Spleen (tissue), 11 donors: Measurements from ENCODE around the gene KLF2. TPM values are rescaled to one million over a fixed set of nuclear protein-coding genes. Genes with fewer than 3 reads are reported as not detected.
A peak's percentile ranks its signal among the peaks of the same experiment; 100 is the strongest.

ENCODE experiments used
- DNase-seq: peaks from one replicate; pipeline ENCODE4 v3.0.0-alpha.2; 2020
- H3K27ac ChIP-seq, 8 donors: fragments of 200-600 bp; sonication (generic) in 7 of 8; 1 replicate in 4 of 8; 2 replicates in 4 of 8; pipeline versions ENCODE4 v1.5.0 to v1.8.0; 2016 to 2021; ENCODE audit warnings: inconsistent platforms in 4 of 8, mild to moderate bottlenecking in 4 of 8, moderate library complexity in 1 of 8
- H3K27me3 ChIP-seq, 7 donors: fragments of 200-600 bp; sonication (generic) in 6 of 7; replicated peaks in 1 of 7; 1 replicate in 4 of 7; 2 replicates in 3 of 7; pipeline versions ENCODE4 v1.5.0 to v1.8.0; 2016 to 2021; ENCODE audit warnings: inconsistent platforms in 3 of 7, mild to moderate bottlenecking in 1 of 7
- H3K36me3 ChIP-seq, 6 donors: fragments of 200-600 bp; sonication (generic) in 5 of 6; 1 replicate in 4 of 6; 2 replicates in 2 of 6; pipeline versions ENCODE4 v1.5.0 to v1.8.0; 2016 to 2021; ENCODE audit warnings: inconsistent platforms in 2 of 6
- H3K4me1 ChIP-seq, 6 donors: fragments of 200-600 bp; sonication (generic) in 5 of 6; 1 replicate in 3 of 6; 2 replicates in 3 of 6; pipeline versions ENCODE4 v1.5.0 to v1.8.0; 2016 to 2021; ENCODE audit warnings: inconsistent platforms in 3 of 6
- H3K4me3 ChIP-seq, 8 donors: fragments of 200-600 bp; sonication (generic) in 7 of 8; 1 replicate in 4 of 8; 2 replicates in 4 of 8; pipeline versions ENCODE4 v1.5.0 to v1.8.0; 2016 to 2021; ENCODE audit warnings: inconsistent platforms in 4 of 8, mild to moderate bottlenecking in 4 of 8, moderate library complexity in 2 of 8
- H3K9me3 ChIP-seq, 8 donors: fragments of 200-600 bp; sonication (generic) in 7 of 8; 1 replicate in 4 of 8; 2 replicates in 4 of 8; pipeline versions ENCODE4 v1.5.0 to v1.8.0; 2016 to 2021; ENCODE audit warnings: inconsistent platforms in 4 of 8
- POLR2A ChIP-seq, 3 donors: fragments of 450-650 bp; IDR thresholded peaks; one replicate each; pipeline ENCODE4 v1.5.1; 2017; ENCODE audit warnings: antibody characterized with exemption in 3 of 3, mild to moderate bottlenecking in 1 of 3
- POLR2AphosphoS5 ChIP-seq, 3 donors: sonication (generic); formaldehyde crosslinking; IDR thresholded peaks; one replicate each; pipeline ENCODE4 v1.5.1; 2017; ENCODE audit warnings: antibody characterized with exemption in 3 of 3
- WGBS, 5 donors: extraction: QIAGEN DNeasy Blood & Tissue Kit in 3 of 5; methylation state at CpG; one replicate each; pipeline versions ENCODE4 v1.1.5 to v1.1.7; 2013 to 2018; 5-methylcytosine and 5-hydroxymethylcytosine counted together
- intact Hi-C: fragments of 100-400 bp; cut with DNase I; formaldehyde crosslinking; loops from one replicate; pipeline ENCODE4 v1.15.0; 2023; ENCODE audit warnings: low total_unique reads
- polyA plus RNA-seq, 3 donors: library from polyadenylated mRNA; stranded (reverse); fragments of 200-250 nt; gene quantifications; one replicate each; pipeline ENCODE4 v1.2.1, GENCODE V29; 2013
- total RNA-seq, 7 donors: library from RNA; depleted of rRNA in 3 of 7; stranded (reverse); fragments of >200 nt in 3 of 7; fragmentation: NEBNext Ultra II Directional in 4 of 7; extraction: Animal tissue kit (Norgen Biotek cat#: 25700) in 4 of 7; gene quantifications; one replicate each; pipeline versions ENCODE4 v1.1.0 to v1.2.1, GENCODE V29; 2016 to 2021
- TF ChIP-seq, protein P1 (sequence below), 11 experiments: fragments of 200-600 bp in 7 of 11; fragments of 450-650 bp in 4 of 11; sonication (generic) in 4 of 11; IDR thresholded peaks in 8 of 11; conservative IDR thresholded peaks in 3 of 11; 1 replicate in 7 of 11; 2 replicates in 4 of 11; pipeline versions ENCODE4 v1.4.0 to v1.8.0; 2016 to 2021; ENCODE audit warnings: antibody characterized with exemption in 11 of 11, inconsistent platforms in 4 of 11, mild to moderate bottlenecking in 1 of 11
- donor health status: healthy with polysubstance abuse.
- donor health status: DM: no; HTN: no; CAD: no; lungs with moderate emphysema.
- donor health status: DM: no; HTN: no; CAD: no.
- donor health status: Bipolar disorder and iron deficiency.
- donor health status: healthy.
- donor health status: DM: no; HTN: no; CAD: no.
- donor health status: DM: yes; HTN: yes; CAD: no.

The KLF2 gene
- total and polyA plus RNA-seq, 10 donors = 9.7 to 179 (median 105) TPM

DNA sequence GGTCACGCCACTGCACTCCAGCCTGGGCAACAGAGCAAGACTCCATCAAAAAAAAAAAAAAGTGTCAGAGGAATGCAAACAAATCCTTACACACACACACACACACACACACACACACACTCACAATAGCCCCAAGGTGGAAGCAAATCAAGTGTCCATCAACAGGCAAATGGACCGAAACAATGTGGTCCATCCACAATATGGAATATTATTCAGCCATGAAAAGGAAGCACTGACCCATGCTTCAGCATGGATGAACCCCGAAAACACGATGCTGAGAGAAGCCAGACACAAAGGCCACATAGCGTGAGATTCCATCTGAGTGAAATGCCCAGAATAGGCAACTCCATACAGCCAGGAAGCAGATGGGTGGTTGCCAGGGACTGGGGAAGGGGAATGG, 16.5 kb upstream of the KLF2 start:
- Histone ChIP-seq H3K27ac (no peak overlapping the region), H3K36me3 (no peaks in the 10 kb centered on the region), H3K4me3 (no peak overlapping the region), H3K4me1 (peaks cover 0 to 13% (median under 1%) of the 10 kb centered on the region in 6 donors), H3K27me3 (no peaks in the 10 kb centered on the region), H3K9me3 (no peaks in the 10 kb centered on the region)
- intact Hi-C loops = no loop called here
- 93 to 99% (median 98%) methylated on average over 5 of the region's 5 CpGs for WGBS, 5 donors
- no peak for DNase-seq
- TF ChIP-seq, protein P1, sequence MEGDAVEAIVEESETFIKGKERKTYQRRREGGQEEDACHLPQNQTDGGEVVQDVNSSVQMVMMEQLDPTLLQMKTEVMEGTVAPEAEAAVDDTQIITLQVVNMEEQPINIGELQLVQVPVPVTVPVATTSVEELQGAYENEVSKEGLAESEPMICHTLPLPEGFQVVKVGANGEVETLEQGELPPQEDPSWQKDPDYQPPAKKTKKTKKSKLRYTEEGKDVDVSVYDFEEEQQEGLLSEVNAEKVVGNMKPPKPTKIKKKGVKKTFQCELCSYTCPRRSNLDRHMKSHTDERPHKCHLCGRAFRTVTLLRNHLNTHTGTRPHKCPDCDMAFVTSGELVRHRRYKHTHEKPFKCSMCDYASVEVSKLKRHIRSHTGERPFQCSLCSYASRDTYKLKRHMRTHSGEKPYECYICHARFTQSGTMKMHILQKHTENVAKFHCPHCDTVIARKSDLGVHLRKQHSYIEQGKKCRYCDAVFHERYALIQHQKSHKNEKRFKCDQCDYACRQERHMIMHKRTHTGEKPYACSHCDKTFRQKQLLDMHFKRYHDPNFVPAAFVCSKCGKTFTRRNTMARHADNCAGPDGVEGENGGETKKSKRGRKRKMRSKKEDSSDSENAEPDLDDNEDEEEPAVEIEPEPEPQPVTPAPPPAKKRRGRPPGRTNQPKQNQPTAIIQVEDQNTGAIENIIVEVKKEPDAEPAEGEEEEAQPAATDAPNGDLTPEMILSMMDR (IDR thresholded peaks at IDR 0.05 in 8 of 11, conservative IDR thresholded peaks at IDR 0.05 in 3 of 11) = no peak
- no peak for TF ChIP-seq POLR2AphosphoS5 (IDR thresholded peaks at IDR 0.05)
- TF ChIP-seq POLR2A (IDR thresholded peaks at IDR 0.05) = no peak

DNA sequence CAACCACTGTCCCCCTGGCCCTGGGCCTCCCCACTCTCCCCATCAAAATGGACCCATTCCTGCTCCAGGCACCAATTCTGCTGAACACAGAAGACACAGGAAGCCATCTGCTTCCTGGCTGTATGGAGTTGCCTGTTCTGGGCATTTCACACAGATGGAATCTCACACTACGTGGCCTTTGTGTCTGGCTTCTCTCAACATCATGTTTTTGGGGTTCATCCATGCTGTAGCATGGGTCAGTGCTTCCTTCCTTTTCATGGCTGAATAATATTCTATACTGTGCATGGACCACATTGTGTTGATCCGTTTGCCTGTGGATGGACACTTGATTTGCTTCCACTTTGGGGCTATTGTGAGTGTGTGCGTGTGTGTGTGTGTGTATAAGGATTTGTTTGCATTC, 15.0 kb upstream of the KLF2 start:
- no peak overlapping the region for H3K27ac ChIP-seq
- 13 to 78% (median 71%) methylated on average over 3 of the region's 3 CpGs for WGBS, 5 donors
- peaks cover 0 to 17% (median 6%) of the 10 kb centered on the region in 6 donors for H3K4me1 ChIP-seq
- no peak for DNase-seq
- no peaks in the 10 kb centered on the region for H3K36me3 ChIP-seq
- H3K4me3 ChIP-seq = no peak overlapping the region
- intact Hi-C loops = no loop called here
- TF ChIP-seq POLR2AphosphoS5 (IDR thresholded peaks at IDR 0.05) = no peak
- TF ChIP-seq, protein P1 (IDR thresholded peaks at IDR 0.05 in 8 of 11, conservative IDR thresholded peaks at IDR 0.05 in 3 of 11) = no peak
- no peak for TF ChIP-seq POLR2A (IDR thresholded peaks at IDR 0.05)
- no peaks in the 10 kb centered on the region for H3K27me3 ChIP-seq
- H3K9me3 ChIP-seq = no peaks in the 10 kb centered on the region

GRCh38 chr19:16315825-16316505, 8.7 kb upstream of the KLF2 start:
- H3K9me3 ChIP-seq = no peaks in the 10 kb centered on the region
- intact Hi-C loops = no loop called here
- no peak for DNase-seq
- peak overlapping the region in 1 of 8 donors; percentile 24 for H3K4me3 ChIP-seq
- H3K4me1 ChIP-seq = peaks cover 0 to 62% (median 44%) of the 10 kb centered on the region in 6 donors
- 56 to 68% (median 58%) methylated on average over 13 of the region's 13 CpGs for WGBS, 5 donors
- no peaks in the 10 kb centered on the region for H3K27me3 ChIP-seq
- TF ChIP-seq, protein P1 (IDR thresholded peaks at IDR 0.05 in 8 of 11, conservative IDR thresholded peaks at IDR 0.05 in 3 of 11) = no peak
- peak in 1 of 3 donors; percentile 73 for TF ChIP-seq POLR2AphosphoS5 (IDR thresholded peaks at IDR 0.05)
- no peaks in the 10 kb centered on the region for H3K36me3 ChIP-seq
- peak overlapping the region in 7 of 8 donors; percentile 55 to 85 (median 83) for H3K27ac ChIP-seq

DNA sequence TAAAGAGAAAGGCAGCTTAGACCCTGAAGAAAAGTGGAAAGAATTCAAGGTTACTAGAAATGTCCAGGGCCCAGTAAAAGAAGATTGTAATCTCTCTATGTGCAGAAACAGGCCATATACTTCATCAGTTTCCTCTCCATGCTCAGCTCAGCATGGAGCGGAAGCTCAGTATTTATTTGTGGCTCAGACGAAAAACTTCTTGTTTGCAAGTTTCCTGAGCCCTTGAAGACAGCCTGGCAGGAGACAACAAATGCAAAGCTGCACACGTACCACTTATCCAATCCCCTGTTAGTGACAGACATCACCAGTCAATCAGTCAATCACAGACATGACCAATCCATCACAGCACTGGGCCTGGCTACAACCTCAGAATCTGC, 8.1 kb upstream of the KLF2 start:
- Histone ChIP-seq H3K27ac (peak overlapping the region; percentile 27 to 85 (median 82)), H3K27me3 (no peaks in the 10 kb centered on the region), H3K4me3 (peak overlapping the region in 1 of 8 donors; percentile 24), H3K36me3 (no peaks in the 10 kb centered on the region), H3K9me3 (no peaks in the 10 kb centered on the region), H3K4me1 (peaks cover 0 to 62% (median 44%) of the 10 kb centered on the region in 6 donors)
- peak in 1 of 3 donors; percentile 0 for TF ChIP-seq POLR2AphosphoS5 (IDR thresholded peaks at IDR 0.05)
- TF ChIP-seq, protein P1 (IDR thresholded peaks at IDR 0.05 in 8 of 11, conservative IDR thresholded peaks at IDR 0.05 in 3 of 11) = no peak
- DNase-seq = no peak
- WGBS, 5 donors = 28 to 68% (median 31%) methylated on average over 3 of the region's 3 CpGs
- intact Hi-C loops = no loop called here
